Activated CD8-positive, alpha-beta memory T cell treated with anti-CD3 and anti-CD28 coated beads for 36 hours (primary cell): ENCODE results near the gene GINS1. TPM values are rescaled to one million over a fixed set of nuclear protein-coding genes. Genes with fewer than 3 reads are reported as not detected.

Source experiments
- CTCF ChIA-PET: fragments of 350-600 bp; sonication (Branson Sonifier 250); formaldehyde crosslinking; loops from one replicate; lab custom pipeline; 2021; ENCODE audit warnings: antibody characterized with exemption; lab: Charles Lee
- POLR2A ChIA-PET: fragments of 350-600 bp; sonication (Branson Sonifier 250); formaldehyde crosslinking; loops from one replicate; lab custom pipeline; 2021; ENCODE audit warnings: antibody characterized with exemption; lab: Charles Lee
- total RNA-seq, 2 experiments: library from RNA; stranded (reverse); gene quantifications; one replicate each; pipeline ENCODE4 v1.2.3, GENCODE V29; 2021

The GINS1 gene
- total RNA-seq, 2 experiments from 2014 or later = 32.9 to 35.2 TPM

DNA sequence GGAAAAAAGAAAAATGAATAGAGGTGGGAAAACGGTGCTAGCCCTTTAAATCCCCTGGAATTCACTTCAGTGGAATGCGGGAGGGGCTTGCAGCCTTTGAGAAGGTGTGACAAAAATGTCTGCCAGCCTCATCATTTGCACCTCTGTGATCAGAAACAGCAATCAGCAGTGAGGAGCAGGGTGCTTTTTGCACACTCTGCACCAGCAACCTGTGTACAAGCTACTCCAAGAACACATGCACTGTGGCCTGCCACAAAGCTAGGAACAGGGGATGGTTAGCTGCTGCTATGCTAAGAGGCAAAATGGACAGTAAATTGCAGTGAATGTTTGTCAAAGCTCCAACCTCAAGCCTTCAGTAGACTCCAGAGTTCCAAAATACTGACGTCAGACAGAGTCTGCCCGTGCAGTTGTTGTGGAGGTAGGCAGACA is 29.7 kb downstream of the GINS1 start:
- ChIA-PET CTCF (no interaction called here), POLR2A (no interaction called here)

DNA sequence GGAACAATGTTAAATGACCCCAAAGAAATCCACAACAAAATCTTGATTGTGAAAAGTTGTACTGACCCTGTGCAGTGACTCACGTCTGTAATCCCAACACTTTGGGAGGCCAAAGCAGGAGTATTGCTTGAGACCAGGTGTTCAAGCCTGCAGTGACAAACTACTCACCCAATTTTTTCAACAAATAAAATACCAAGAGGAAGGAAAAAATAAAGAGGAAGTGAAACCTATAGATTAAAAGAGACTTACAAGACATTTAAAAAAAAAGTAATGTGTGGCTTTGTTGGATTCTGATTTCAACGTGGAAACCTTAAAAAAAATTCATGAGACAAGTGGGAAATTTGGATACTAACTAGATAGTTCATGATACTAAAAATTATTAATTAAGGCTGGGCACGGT is 31.9 kb downstream of the GINS1 start:
- POLR2A ChIA-PET = interaction anchor here (0.6 kb wide), 1 partner anchor 250 kb away, joined by 5 read pairs; no protein-coding TSS in a partner anchor

DNA sequence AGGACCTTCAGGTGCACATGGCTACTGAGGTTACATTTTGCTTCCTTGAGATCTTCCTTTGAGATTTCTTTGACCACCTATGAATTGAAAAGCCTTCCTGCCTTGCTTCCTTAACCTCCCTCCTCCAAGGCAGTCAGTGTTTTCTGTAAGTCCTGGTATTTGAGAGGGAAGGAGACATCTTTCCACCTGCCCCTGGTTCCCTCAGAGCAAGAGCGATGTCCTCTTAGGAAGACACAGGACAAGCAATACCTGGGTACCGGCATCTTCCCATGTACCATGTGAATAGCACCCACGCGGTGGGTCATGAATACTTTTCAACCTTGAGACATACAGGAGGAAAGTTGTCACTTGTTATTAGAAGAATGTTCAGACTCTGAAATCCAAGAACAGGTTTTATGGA is 37.1 kb downstream of the GINS1 start:
- ChIA-PET POLR2A (interaction anchor here (0.7 kb wide), 1 partner anchor 125 kb away, joined by 6 read pairs; no protein-coding TSS in a partner anchor), CTCF (no interaction called here)

More for the DNA sequence above, 31.9 kb downstream of the GINS1 start:
- CTCF ChIA-PET = interaction anchor here (0.7 kb wide), 1 partner anchor 169 kb away, joined by 4 read pairs; no protein-coding TSS in a partner anchor

DNA sequence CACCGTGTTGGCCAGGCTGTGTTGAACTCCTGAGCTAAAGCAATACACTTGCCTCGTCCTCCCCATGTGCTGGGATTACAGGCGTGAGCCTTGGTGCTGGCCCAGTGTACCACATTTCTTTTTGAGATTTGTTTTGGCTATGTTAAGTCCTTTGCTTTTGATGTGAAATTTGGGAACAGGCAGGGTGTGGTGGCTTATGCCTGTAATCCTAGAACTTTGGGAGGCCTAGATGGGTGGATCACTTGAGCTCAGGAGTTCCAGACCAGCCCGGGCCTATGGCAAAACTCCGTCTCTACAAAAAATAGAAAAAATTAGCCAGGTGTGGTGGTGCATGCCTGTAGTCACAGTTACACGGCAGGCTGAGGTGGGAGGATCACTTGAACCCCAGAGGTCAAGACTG is 40.2 kb downstream of the GINS1 start:
- ChIA-PET POLR2A (no interaction called here), CTCF (no interaction called here)

DNA sequence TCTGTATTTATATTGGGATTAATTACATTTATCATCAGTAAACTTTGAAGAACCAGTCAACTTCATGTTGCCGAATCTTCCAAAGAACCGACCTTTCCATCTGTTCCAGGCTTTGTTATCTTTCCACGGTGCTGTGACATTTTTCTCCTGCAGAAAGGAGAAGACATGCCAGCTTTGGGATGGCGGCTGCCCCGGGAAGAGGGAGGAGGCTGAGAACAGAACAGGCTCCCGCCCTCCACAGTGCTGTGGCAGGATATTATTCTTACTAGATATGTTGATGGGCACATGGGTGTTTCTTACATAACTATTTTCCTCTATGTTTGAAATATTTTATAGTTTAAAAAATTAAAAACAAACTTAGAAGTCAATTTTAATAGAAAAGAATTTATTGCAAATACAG is 44.9 kb downstream of the GINS1 start:
- ChIA-PET POLR2A (no interaction called here), CTCF (no interaction called here)

DNA sequence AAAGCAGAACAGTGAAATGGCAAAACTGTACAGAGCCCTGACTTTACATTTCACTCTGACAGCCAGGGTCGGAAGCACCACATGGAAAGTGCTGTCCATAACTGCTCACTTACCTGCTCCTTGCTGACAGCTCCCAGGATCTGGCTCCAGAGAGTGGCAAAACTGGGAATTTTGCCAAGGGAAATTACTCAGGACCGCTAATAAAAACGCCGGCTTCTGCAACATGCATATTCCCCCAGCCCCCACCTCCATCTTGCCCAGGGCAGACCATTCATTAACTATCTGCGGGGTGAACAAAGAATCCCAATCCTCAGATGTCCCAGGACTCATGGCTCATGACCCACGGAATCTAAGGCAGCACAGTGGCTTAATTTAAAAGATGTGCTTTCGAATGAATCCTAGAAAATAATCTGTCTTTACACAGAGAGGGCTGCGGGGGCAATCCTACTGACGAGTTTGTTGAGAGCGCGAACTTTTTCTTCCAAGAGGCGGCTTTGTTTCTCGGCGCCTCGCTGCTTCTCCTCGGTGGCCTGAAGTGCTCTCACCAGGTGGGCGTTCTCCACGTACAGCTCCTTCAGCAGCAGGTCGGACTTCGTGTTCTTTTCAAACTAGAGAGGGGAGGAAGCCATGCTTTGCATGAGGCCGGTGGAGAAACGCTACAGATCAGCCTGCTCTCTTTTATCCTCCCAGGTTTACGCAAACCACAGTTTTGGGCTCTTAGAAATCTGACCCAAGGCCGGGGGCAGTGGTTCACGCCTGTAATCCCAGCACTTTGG is 45.8 kb downstream of the GINS1 start:
- POLR2A ChIA-PET = no interaction called here
- CTCF ChIA-PET = no interaction called here

DNA sequence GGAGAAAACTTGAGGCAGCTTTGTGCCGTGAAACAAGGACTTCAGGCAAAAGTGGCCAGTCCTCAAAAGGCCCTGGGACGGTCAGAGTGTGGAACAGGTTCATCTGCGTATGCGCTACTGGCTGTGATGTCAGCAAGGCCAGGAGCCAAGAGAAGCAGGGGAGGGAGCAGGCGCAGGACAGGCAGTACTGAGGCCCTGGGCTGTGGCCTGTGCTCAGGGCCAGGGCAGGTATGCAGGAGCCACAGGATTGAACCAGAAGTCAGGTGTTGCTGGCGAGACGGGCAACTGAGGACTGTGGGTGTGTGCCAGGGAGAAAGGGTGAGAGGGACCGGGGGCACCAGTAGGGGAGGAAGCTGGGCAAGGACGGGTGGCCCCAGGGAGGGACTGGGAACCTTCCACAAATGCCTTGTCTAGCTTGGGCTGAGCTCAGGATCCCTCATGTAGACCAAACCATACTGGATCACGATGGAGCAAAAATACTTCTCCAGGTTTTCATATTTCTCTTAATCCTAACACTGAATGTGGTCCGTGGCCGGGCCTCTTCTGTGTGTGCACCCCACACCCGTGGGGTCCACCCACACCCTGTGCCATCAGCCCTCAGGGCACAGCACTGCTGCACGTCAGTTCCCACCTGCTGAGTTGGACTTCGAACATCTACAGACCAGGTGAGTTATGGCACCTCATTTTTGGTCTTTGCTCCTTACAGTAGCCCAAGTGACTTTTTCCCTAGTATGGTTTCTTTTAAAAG is 46.9 kb downstream of the GINS1 start:
- CTCF ChIA-PET = no interaction called here
- POLR2A ChIA-PET = no interaction called here

DNA sequence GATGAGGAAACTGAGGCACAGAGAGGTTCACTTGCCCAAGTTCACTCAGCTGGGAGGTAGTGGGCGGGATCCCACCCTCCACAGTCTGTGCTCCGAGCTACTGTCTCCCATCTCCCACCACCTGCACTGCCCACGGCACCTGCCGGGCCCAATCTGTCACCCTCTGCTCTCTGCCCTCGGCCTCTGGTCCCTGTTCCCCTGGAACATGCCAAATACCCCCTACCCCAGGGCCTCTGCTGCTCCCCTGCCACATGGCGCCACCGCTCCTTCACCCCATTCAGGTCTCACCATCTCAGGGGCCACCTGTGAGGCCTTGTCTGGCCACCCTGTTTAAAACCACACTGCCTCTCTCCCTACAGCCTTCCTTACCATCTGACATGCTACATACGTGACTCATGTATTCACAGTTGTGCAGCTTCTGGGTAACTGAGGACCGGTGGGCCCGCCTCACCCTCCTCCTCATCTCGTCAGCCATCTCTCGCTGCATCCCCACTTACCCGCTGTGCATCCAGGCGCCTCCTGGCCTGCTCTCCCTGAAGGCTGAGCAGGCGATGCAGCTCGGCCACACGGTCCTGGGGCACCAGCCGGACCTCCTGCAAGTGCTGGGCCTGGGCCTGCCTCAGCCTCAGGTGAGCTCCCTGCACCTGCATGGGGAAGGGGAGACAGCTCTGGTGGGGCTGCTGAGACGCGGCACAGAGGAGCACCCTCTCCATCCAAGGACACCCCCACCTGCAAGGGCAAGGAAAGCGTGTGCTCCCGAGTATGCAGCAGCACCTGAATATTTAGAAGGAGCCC is 50.6 kb downstream of the GINS1 start:
- POLR2A ChIA-PET = no interaction called here
- CTCF ChIA-PET = no interaction called here

DNA sequence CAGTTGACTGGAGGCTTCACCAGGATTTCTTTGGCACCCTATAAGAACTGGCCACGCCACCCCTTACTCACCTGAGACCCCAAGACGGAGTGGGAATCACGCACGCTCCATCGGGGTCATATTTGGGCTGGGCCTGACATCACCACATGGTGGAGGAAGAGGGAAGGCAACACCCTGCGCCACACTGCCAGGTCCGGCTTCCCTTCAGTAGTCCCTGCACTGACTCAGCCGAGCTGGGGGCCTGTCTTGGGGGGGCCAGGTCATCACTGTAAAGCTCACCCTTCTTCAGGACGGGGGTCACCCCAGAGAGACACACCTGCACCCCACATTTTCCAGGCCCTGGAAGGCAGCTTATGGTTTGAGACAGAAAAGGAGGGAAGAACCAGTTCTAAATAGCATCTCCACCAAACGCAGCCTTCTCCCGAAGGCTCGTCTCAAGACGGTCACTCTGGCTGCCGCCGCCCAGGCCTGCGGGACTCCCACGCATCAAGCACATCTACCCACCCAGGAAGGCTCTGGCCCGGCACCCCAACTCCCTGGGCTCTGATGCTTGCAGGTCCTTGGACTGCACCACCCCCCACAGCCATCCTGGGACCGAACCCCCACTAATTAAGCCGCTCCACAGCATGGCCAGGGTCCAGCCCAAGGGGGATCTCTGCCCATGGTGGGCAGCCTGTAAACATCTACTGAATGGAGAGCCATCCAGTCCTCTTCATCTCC is 51.8 kb downstream of the GINS1 start:
- CTCF ChIA-PET = no interaction called here
- POLR2A ChIA-PET = no interaction called here

DNA sequence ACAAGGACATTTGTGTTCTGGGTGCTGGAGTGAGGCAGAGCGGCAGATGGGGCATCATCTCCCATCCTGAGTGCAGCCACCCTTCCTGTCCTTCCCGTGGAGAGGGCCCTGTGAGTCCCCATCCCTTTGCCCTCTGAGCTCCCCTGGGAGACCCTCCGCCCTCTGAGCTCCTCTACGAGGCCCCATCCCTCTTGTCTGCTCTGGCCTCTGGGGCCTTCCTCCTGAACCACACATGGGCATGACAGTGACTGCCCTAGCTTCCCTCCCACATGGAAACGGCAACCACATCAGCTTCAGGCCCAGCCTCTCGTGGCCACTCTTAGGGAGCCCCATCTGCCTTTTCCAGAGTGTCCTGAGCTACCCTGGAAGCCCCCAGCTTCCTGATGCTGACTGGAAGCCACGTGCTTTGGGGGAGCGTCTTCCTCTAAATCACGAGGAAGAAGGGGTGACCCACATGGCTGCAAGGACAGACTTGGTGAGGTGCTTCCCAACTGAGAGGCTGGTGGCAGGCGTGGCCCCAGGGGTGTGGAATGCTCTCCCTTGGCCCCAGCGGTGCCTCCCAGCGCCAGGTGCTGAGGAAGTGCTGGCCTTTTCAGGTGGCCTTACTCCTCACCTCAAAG is 52.6 kb downstream of the GINS1 start:
- CTCF ChIA-PET = no interaction called here
- POLR2A ChIA-PET = no interaction called here

DNA sequence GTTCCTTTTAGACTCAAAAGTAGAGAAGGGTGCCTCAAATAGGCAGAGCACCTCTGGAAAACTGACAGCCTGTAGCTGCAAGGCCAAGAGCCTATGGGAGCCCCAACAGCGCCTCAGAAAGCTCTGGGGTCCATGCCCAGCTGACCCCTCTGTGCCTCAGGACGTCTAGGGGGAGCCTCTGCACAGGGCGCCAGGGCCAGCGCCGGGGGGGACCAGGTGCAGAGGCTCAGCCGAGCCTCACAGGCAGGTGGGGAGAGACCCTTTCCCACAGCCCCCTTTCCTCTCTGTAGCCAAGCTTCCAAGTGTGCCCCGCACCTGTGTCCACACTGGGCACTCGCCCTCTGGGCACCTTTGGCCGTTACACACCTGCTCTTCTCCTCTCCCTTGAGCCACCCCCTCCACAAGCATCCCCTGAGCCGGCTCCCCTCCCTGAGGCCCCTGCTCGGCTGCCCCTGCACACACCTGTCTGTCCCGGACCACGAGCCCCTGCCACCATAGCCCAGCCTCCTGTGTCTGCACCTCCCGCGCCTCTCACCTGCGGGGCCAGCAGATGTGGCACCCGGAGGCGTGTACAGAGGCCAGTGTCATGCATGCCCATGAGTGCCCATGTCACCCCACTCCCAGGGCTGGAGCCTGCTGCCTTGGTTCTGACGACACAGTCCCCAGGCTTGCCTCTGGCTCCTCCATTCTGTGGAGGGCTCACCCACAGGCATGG is 53.2 kb downstream of the GINS1 start:
- CTCF ChIA-PET = no interaction called here
- POLR2A ChIA-PET = no interaction called here

DNA sequence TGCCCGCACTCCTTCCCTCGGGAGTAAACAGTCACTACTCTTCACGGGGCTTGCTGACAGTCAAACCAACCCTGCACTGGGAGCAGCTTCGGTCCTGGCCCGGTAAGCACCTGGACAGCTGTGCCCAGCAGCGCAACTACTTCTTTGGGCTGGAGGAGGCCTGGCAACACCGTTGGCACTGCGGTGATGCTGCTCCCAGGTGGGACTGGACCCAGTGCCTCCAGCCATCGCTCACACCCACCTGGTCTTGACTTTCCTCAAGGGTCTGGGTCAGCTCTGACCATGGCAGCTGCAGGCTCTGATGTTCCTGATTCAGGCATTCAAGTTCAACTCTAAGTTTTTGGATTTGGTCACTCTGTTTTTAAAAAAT is 53.8 kb downstream of the GINS1 start:
- POLR2A ChIA-PET = no interaction called here
- CTCF ChIA-PET = no interaction called here

DNA sequence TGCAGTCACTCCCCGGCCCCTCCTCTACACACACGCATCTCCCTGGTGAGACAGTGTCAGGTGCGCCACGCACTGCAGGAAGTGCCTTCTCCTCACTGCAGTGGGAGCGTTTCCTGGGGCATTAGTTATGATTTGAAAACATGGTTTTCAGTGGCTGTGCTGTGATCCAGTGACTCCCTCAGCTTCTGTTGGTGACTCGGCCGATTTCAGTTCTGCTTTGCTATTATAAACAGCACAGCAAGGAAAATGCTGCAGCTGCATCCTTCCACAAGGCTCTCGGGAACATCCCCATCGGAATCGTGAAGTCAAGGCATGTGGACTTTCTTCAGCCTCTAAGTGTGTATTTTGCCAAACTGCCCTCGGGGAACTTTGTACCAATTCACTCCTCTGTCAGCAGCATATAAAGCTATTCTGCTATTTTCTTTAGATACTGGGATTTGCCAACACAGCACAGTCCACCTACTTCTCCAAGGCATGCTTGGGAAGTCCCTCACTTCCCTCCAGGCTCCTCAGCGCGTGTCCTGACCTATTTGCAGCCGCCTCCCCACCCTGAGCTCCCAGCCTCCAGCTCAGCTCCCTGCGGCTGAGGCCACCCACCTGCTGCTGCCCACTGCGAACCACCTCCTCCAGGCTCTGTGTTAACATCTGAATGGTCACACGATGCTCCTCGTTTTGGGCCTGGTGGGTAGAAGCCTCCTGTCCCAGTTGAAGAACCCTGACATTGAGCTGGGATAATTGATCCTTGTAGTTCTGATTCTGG is 54.5 kb downstream of the GINS1 start:
- ChIA-PET CTCF (interaction anchor here (1.2 kb wide), 1 partner anchor 10 kb away, joined by 3 read pairs; no protein-coding TSS in a partner anchor), POLR2A (no interaction called here)

DNA sequence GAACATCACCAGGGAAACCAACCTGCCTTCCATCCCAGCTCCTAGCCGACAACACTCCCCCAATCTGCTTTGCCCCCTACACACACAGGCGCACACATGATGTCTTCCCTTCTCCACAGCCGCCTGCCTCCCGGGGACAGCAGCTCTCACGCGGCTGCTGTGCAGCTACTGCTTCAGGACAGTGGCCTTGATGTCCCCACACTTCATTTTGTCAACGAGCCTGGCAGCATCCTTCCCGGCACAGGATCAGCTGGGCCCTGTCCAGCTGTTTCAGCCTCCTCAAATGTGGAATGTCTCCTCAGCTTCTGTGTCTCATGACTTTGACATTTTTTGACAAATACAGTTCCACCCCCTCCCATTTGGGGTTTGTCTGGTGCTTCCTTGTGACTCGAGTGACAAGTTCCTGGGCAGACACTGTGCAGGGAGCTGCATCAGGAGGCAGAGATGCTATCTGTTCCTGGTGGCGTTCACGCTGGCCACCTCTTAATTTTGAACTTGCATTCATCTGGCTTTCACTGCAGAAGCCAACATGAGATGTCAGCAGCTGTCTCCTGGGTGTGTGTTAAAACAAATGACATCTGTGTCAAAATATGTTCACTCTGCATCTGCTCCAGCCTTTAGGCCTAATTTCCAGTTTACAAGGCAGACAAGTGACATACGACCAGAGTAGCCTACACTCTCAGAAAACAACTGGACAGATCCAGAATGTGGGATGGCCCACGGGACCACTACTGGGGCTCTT is 57.2 kb downstream of the GINS1 start:
- ChIA-PET CTCF (no interaction called here), POLR2A (no interaction called here)

DNA sequence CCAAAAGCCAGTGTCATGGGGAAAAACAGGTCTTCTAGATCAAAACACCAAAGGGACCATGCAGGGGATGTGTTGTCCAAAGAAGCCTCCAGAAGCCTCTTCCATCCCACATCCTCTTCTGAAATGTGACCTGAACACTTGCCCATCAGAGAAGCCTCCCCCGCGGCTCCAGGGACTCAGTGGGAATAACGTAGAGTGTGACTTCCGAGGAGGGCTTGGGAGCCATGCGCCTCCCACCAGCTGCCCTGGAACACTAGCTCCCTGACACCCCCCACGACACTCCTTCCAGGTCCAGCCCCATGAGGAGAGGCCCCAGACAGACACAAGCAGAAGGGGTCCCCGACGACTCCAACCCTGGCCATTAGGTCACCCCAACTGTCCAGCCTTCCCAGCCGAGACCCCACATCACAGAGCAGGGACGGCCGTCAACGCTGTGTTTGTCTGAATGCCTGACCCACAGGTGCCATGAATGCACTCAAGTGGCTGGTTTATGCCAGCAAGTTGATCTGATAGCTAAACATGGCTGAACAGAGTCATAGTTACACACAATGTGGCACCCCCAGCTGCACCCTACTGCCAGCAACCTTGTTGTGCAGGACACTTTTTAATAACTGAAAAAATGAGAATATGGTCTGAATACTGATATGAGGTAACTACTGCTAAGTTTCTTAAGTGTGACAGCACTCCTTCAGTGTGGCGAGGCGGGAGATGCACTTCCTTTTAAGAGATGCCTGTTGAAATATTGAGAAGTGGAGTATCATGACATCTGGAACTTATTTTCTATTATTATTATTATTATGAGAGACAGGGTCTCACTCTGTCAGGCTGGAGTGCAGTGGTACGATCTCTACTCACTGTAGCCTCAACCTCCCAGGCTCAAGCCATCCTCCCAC is 58.0 kb downstream of the GINS1 start:
- POLR2A ChIA-PET = no interaction called here
- CTCF ChIA-PET = no interaction called here

DNA sequence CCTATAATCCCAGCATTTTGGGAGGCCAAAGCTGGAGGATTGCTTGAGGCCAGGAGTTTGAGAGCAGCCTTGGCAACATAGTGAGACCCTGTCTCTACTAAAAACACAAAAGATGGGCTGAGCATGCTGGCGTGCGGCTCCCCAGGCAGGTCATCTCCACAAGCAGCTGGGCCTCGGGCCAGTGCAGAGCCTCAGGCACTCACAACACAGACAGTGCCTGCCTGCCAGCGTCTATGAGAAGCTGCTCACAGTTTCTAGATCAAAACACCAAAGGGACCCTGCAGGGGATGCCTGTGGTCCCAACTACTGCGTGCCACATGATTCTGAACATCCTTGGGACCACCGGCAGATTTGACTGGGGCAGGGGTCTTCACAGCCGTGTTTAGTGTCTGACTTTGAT is 59.4 kb downstream of the GINS1 start:
- ChIA-PET CTCF (no interaction called here), POLR2A (no interaction called here)
